NCI-H1694 treated with DMSO at 0.1 percent for 48 hours (cell line): ENCODE measurements around the gene PDCD7.
"Not testable (repeated sequence)": the region's sequence is repeated elsewhere in the genome, so short reads cannot be mapped to it uniquely, and the experiment has no call there.

Source experiments
- DNase-seq: peaks from one replicate; lab custom pipeline; 2025; lab: John Stamatoyannopoulos, UW

PDCD7 gene

DNA sequence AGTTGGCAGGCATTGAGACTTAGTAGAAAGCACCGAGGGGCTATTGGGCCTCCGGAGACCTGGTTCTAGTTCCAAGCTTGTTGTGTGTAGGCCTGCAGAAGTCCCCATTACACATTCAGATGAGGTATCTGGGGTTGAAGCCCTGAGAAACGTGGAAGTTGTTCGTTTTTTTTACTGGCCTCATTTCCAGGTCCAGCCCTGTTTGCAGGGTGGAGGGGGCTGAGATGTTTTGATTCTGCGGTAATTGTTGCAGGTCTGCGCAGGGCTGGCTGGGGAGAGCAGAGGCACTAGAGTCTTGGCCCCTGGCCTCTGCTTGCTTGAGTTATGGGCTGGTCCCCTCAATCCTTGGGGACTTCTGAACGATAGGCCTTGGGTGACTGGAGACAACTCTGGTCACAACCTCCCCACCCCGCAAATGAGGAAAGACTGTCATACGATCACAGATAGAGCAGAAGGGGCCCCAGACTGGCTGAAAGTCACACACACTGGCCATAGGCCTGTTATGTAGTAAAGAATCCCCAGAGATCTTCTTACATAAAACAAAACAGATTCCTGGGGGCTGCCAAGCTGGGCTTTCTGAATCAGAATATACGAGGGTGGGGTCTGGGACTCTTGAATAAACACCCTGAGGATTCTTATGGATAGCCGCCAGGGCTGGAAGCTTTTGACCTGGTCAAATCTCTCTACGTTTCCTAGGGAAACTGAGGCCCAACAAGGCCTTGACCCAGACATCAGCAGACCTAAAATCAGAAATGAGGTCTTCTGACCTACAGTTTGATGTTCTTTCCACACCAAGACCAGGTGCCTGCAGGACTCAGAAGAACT, 41.5 kb downstream of the PDCD7 start:
- no peak for DNase-seq

DNA sequence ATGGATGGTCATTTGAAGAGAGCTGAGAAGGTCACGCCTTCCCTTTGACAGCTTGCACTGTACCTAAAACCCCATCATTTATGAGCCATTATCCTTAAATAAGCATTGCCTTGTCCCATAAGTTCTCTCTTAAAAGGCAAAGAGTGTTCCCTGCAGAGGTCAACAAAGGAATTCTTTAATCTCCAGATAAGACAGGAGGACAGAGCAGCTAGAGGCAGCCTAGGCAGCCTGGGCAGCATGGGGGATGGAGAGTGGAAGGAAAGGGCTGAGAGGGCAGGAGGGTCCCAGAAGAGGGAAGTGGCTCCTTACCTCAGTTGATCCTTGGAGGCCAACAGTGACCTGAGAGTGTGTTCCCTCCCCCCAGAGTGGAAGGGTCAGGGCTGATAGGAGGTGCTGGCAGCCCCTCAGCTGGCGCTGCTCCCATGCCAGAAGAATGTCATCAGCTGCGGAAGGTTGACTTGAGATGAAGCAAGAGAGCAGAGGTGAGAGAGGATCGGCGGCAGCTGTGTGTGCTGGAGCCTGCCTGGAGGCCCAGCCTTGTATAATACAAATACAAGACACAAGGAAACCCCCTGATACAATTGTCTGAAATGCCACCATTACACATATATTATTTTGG, 44.3 kb downstream of the PDCD7 start:
- no peak for DNase-seq

DNA sequence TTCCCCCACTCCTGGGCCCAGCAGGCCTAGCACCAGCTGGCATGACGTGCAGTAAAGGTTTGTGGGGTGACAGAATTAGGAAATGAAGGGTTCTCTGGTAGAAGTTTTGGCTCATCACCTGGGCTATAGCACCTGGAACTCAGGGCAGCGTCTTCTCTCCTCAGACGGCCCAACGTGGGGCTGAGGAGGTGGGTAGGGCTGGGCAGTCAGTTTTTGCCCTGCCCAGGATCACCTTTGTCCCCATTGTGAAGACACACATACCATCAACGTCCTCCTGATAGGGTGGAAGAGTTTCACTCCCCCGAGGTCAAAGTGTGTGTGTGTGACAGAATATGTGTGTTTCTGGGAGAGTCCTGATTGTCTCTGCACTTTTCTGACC, 45.0 kb downstream of the PDCD7 start:
- DNase-seq, result no peak

DNA sequence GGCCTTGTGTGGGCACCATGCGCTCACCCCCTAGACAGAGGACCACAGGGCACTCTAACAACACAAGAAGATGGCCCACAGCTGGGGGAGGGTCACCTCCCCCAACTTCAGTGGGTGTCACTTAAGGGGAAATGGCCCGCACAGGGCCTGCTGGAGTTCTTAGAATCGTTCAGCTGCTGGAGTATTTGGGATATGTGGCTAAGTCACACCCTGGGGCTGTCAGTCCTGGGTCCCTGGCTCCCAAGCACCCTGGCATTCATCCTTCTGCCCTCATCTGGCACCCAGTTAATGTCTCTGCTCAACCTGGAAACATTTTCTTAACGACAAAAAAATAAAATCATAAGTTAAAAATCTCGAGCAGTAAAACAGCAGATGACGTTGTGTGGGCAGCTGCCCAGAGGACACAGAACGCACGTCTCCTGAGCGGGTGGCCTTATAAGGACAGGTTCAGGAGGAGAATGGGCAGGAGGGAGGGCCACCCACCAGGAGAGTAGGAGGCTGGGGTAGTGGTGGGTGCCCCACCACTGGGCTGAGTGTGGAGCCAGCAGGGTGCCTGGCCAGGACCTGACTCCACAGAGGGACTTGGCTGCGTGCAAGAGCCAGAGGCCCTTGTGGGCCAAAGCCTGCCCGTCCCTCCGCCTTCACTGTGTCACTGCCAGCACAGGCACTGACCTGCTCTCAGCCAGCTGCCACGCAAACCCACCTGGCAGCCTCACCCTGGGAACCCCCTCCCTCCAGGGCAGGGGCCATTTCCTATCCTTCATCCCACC, 45.5 kb downstream of the PDCD7 start:
- DNase-seq, result no peak

DNA sequence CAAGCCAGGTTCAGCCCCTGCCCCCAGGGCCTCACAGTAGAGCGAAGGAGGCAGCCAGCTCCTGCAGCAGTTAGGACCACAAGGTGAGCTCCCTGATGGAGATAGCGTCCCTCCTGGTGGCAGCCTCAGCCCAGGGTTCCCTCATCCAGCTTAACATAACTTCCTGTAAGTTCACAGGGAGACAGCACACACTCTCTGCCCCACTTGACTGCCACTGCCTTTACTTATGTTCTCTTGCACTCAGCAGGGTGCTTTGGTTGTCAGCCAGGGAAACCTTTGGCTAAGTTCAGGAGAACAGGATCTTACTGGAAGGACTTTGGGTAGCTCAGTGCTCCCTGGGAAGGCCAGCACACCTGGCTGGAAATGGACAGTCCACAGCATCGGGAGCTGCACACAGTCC, 46.2 kb downstream of the PDCD7 start:
- no peak for DNase-seq

DNA sequence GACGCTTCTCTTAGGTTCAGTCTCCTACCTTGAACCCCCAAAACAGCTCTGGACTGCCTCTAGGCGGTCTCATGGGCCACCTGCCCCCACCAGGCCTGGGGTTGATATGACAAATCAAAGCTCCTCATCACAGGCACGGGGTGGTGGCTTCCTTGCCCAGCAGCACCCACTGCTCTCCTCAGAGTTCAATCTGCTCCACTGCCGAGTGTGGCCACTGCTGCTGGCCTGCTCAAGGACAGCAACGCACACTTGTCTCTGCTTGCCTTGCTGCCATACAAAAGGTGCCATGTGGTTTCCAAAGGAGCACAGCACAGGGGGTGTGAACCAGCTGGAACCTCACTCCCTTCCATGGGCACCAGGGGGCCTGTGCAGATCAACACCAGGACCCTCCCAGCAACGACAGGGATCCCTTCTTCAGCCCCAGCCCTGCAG, 46.9 kb downstream of the PDCD7 start:
- DNase-seq, result peak; percentile 2

DNA sequence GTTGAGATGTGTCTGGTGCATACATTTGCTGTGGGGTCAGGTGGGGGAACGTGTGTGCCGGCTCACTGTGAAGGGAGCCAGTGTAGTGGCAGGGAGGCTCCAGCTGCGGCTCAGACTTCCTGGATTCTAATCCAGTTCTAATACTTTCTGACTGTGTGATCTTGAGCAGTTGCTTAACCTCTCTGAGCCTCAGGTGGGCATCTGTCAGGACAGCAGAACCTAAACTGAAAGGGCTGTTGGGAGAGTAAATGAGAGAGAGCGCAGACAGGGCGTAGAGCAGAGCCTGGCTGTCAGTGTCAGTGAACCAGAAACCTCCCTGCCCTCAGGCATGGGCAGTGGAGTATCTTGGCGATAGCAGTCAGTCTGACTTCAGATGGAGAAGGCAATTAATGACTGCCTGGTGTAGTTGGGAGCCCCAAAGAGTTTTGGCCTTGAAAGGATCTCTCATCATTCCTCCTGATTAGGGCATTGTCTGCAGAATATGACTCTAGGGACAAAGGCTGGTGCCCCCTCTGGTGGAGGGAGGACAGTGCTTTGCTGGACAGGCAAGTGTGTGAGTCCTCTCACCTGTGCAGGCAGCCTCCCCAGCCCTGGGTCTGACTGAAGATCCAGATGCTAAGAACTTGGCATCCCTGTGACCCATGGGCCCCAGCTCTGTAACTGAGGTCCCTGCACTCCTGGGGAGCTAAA, 47.5 kb downstream of the PDCD7 start:
- no peak for DNase-seq

DNA sequence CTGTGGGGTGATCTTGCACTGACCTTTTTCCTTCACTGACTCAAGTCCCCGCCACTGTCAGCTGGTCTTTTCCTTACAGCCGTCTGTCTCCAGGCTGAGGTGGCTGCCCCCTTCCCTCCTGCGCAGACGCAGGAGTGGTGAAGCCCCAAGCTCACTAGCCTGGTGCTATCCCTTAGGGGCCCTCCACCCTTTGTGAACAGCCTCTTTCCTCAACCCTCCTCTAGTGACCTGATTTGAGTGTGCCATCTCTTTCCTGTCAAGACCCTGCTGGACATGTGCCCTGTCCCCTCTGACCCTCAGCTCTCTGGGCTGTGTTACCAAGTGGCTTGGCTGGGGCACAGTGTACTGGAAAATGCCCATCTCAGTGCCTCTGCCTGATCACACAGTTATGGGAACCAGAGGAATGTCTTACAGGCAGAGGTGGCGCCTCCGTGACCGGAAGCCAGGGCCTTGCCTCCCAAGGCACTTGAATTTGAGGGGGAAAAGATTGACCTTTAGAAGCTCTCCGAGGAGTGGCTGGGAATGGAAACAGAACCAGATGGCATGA, 48.3 kb downstream of the PDCD7 start:
- DNase-seq, result no peak

DNA sequence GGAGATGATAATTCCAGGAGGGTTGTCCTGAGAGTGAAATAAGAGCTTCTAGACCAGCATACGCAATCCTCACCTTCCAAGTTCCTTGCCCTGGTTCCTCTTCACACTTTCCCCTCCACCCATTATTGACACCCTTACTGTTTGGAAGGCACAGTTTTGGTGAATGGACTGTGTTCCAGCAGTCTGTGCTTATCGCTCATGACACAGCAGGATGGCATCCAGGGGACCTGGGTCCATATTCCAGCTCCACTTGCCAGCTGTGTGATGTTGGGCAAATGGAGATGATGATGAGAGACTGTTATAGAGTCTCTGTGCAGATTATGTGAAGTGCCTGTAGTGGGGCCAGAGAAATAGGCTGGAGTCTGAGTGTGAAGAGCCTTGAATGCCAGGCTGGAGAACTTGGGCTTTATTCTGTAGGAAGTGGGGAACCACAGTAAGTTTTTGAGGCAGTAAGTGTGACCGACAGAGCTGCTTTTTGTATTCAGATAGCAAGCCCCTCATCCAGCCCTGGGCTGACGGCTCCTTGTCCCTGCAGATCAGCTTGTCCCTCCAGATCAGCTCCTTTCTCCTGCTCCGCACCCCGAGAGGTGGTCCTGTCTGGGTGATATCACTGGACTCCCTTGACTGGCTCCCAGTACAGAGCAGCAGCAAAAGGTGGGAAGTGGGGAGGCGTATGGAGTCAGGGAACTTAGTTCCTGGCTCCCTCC, 49.0 kb downstream of the PDCD7 start:
- no peak for DNase-seq

DNA sequence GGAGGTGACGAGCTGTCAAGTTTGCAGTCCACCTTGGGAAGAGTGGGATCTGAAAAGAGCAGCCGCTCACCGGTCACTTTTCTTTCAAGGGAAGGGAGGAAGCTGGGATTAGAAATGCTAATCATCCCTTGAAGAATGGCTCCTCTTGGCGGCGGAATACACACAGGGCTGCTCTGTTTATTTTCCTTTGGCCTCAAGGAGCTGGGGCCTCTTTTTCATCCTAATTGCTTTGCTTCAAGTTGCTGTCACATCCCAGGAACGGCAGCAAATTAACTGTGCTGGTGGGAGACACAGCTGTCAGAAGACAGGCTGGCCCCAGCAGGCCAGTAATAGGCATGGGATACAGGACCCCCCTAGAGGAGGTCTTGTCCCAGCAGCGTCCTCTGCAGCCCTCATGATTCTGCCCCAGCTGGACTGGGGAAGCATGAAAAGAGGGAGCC, 50.3 kb downstream of the PDCD7 start:
- no peak for DNase-seq

DNA sequence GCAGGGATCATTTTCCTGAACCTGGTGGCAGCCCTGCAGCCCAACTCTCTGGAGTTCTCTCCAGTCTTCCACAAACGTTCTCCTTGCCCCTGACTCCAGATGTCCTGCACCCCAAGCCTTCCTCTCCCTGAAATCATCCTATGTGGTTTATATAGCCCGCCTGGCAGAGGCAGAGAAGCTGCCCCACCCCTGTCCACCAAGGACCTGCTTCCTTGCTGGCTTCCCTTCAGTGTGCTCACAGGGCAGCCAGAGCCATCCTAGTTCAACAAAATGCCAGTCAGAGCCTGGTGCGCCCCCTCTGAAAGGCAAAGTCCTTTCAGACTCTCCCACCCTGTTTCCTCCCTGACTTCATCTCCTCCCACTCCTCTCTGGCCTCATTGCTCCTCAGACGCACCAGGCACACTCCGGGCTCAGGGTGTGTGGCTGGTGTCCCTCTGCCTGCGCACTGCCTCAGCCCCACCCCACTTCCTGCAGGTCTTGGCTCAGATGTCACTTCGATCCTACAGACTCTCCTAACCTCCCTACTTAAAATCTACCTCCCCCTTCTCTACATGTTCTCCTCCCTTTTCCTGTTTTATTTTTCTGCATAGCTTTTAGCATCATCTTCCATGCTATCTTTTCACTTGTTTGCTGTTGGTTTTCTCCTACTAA, 51.2 kb downstream of the PDCD7 start:
- no peak for DNase-seq

DNA sequence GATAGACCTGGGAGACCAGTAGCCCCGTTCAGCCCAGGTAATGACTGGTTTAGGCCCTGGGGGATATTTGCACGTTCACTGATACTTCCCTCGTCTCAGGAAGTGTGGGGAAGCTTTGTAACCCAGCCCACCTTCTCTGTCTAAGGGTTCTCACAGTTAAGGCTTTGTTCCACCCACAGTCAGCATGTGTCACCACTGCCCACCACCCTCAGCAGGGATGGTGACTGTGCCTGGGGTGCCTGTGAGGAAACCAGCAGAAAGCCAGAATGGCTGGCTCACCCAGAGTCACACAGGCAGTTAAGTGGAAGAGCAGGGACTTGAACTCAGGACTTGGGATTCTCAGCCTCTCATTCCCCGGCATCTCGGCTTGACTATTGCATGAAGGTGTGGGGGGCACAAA, 51.9 kb downstream of the PDCD7 start:
- DNase-seq, result no peak

DNA sequence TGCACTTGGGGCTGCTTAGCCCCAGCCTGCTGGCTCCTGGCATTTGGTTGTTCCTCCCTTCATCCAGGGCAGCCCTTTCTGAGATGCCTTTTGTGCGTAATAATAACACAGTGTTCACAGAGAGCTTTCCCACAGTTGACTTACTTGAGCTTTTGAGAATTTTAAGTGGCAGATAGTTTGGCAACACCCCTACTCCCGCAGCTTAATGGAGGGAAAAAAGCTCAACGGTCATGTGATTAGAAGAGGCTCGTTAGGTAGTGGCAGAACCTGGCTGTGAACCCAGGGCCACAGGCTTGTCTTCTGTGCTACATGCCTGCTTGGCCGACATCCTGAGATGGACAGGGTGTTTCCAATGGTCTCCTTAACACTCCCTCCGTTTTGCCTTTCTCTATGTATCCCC, 52.3 kb downstream of the PDCD7 start:
- no peak for DNase-seq

DNA sequence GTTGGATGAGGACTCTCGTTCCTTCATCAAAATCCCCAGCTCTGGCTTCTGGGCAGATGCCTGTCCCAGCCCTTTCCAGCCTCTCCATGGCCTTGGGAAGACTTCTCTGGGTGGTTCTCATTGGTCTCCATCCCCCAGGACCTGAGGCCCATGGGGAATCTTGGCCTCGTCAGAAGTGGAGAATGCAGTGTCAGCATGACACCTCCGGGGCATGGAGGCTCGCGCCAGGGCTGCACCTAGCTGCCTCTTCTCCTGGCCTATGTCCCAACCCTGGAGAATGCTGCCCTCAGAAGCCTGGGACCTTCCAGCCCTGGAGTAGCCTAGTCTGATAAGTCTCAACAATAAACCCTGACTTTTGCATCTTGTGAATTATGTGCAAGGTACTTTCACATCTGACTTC, 54.0 kb downstream of the PDCD7 start:
- DNase-seq, result no peak

DNA sequence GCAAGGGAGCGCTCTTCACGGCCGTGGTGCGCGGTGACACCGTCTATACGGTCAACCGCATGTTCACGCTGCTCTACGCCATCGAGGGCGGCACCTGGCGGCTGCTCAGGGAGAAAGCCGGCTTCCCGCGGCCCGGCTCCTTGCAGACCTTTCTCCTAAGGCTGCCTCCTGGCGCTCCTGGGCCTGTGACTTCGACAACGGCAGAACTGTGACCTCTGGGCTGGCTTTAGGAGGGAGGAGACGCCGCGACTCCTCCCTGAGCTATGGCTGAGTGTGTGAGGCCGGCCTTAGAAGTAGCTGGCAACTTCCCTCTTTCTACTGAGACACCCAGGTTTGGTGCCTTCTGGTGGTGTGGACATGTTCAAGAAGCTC, 55.6 kb downstream of the PDCD7 start:
- DNase-seq, result no peak

DNA sequence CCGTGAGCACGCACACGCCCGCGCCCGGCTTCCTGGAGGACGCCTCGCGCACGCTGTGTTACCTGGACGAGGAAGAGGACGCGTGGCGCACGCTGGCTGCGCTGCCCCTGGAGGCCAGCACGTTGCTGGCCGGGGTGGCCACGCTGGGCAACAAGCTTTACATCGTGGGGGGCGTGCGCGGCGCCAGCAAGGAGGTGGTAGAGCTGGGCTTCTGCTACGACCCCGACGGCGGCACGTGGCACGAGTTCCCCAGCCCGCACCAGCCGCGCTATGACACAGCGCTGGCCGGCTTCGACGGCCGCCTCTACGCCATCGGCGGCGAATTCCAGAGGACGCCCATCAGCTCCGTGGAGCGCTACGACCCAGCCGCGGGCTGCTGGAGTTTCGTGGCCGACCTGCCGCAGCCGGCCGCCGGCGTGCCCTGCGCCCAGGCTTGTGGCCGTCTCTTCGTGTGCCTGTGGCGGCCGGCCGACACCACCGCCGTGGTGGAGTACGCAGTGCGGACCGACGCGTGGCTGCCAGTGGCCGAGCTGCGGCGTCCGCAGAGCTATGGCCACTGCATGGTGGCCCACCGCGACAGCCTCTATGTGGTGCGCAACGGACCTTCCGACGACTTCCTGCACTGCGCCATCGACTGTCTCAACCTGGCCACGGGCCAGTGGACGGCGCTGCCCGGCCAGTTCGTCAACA, 56.2 kb downstream of the PDCD7 start:
- no peak for DNase-seq

DNA sequence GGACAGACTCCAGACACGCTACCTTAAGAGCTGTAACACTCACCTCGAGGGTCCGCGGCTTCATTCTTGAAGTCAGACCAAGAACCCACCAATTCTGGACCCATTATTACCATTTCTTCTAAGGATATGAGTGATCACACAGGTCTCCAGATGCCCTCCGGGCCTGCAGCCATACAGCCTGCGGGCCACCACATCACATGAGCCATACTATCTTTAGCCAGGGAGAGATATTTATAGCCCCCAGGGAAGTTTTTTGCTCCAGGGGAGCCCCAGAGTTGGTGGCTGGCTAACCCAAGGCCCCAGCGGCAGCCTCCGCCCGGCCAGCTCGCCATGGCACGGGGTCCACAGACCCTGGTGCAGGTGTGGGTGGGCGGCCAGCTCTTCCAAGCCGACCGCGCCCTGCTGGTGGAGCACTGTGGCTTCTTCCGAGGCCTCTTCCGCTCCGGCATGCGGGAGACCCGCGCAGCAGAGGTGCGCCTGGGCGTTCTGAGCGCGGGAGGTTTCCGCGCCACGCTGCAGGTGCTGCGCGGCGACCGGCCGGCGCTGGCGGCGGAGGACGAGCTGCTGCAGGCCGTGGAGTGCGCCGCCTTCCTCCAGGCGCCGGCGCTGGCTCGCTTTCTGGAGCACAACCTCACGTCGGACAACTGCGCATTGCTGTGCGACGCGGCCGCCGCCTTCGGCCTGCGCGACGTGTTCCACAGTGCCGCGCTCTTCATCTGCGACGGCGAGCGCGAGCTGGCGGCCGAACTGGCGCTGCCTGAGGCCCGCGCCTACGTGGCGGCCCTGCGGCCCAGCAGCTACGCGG, 56.9 kb downstream of the PDCD7 start, which contains the start of gene KBTBD13:
Gene KBTBD13 (plus strand): TSS at position 261 of the 805 bp plus-strand sequence. CDS start 70 bp downstream, at position 331.
- no peak for DNase-seq

DNA sequence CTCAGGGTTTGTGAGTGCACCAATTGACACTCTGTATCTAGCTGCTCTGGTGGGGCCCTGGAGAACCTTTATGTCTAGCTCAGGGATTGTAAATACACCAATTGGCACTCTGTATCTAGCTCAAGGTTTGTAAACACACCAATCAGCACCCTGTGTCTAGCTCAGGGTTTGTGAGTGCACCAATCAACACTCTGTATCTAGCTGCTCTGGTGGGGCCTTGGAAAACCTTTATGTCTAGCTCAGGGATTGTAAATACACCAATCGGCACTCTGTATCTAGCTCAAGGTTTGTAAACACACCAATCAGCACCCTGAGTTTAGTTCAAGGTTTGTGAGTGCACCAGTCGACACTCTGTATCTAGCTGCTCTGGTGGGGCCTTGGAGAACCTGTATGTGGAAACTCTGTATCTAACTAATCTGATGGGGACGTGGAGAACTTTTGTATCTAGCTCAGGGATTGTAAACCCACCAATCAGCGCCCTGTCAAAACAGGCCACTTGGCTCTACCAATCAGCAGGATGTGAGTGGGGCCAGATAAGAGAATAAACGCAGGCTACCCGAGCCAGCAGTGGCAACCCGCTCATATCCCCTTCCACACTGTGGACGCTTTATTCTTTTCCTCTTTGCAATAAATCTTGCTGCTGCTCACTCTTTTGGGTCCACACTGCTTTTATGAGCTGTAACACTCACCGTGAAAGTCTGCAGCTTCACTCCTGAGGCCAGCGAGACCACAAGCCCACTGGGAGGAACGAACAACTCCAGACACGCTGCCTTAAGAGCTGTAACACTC, 57.8 kb downstream of the PDCD7 start:
- DNase-seq, result not testable (repeated sequence)
